Thoracic aorta (tissue), 2 donors: ENCODE results near the gene MYRIP. TPM values are rescaled to one million over a fixed set of nuclear protein-coding genes. Genes with fewer than 3 reads are reported as not detected.

ENCODE experiments used
- ATAC-seq: fragments of 150-250 bp; one replicate; pipeline ENCODE4 v1.8.0; 2017; ENCODE audit warnings: low read depth; ENCODE audit not compliant: insufficient number of reproducible peaks, low FRiP score
- DNase-seq: peaks from one replicate; pipeline ENCODE4 v3.0.0-alpha.2; 2020; ENCODE audit warnings: low spot score
- H3K27ac ChIP-seq, 2 donors: fragments of 200-600 bp; sonication (generic); 1 replicate in 1 of 2; 2 replicates in 1 of 2; pipeline ENCODE4 v1.5.1; 2016; ENCODE audit warnings: mild to moderate bottlenecking in 2 of 2, moderate library complexity in 2 of 2
- H3K27me3 ChIP-seq: fragments of 200-600 bp; sonication (generic); replicated peaks from 2 replicates; pipeline ENCODE4 v1.6.0; 2016; ENCODE audit warnings: mild to moderate bottlenecking; ENCODE audit not compliant: insufficient read depth
- H3K36me3 ChIP-seq: fragments of 200-600 bp; sonication (generic); one replicate; pipeline ENCODE4 v1.5.1; 2016
- H3K4me1 ChIP-seq, 2 donors: fragments of 200-600 bp; sonication (generic); 1 replicate in 1 of 2; 2 replicates in 1 of 2; pipeline versions ENCODE4 v1.5.1 to v1.6.0; 2016; ENCODE audit warnings: low read depth in 2 of 2, mild to moderate bottlenecking in 1 of 2; ENCODE audit not compliant: control insufficient read depth in 1 of 2
- H3K4me3 ChIP-seq: fragments of 200-600 bp; sonication (generic); 2 replicates; pipeline ENCODE4 v1.5.1; 2016; ENCODE audit warnings: mild to moderate bottlenecking
- H3K9me3 ChIP-seq: fragments of 200-600 bp; sonication (generic); 2 replicates; pipeline ENCODE4 v1.5.1; 2016
- total RNA-seq, 2 donors: library from RNA; depleted of rRNA; stranded (reverse); fragments of >200 nt; gene quantifications; one replicate each; pipeline versions ENCODE4 v1.1.0 to v1.2.3, GENCODE V29; 2016
- TF ChIP-seq, protein P1 (sequence below): fragments of 200-600 bp; sonication (generic); IDR thresholded peaks from one replicate; pipeline ENCODE4 v1.5.1; 2019; ENCODE audit warnings: antibody characterized with exemption

MYRIP gene
- total RNA-seq, 2 donors from 2014 or later: 1.5 to 5.1 TPM

DNA sequence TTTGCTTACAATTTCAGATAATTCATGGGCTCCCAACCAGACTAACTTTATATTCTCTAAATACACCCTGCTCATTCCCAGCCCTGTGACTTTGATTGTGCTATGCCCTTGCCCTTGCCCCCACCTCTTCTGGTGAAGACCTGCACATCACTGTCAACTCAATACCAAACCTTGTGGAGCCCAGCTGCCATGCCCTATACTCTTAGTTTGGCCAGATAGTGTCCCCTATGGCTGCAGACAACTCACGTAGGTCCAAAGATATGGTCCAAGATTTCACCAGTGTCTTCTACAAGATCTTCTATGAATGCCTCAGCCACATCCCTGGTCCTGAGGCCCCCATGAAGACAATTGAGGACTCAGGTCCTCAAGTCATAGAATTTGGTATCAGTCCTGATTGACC lies 381.8 kb downstream of the MYRIP start:
- no peak overlapping the region for H3K27ac ChIP-seq
- no peaks in the 10 kb centered on the region for H3K9me3 ChIP-seq
- TF ChIP-seq, protein P1, sequence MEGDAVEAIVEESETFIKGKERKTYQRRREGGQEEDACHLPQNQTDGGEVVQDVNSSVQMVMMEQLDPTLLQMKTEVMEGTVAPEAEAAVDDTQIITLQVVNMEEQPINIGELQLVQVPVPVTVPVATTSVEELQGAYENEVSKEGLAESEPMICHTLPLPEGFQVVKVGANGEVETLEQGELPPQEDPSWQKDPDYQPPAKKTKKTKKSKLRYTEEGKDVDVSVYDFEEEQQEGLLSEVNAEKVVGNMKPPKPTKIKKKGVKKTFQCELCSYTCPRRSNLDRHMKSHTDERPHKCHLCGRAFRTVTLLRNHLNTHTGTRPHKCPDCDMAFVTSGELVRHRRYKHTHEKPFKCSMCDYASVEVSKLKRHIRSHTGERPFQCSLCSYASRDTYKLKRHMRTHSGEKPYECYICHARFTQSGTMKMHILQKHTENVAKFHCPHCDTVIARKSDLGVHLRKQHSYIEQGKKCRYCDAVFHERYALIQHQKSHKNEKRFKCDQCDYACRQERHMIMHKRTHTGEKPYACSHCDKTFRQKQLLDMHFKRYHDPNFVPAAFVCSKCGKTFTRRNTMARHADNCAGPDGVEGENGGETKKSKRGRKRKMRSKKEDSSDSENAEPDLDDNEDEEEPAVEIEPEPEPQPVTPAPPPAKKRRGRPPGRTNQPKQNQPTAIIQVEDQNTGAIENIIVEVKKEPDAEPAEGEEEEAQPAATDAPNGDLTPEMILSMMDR: no peak
- ATAC-seq (no peak), DNase-seq (no peak)
- no peak overlapping the region for H3K4me3 ChIP-seq
- no peaks in the 10 kb centered on the region for H3K27me3 ChIP-seq
- peaks cover 0 to 5% of the 10 kb centered on the region in 2 donors for H3K4me1 ChIP-seq
- no peaks in the 10 kb centered on the region for H3K36me3 ChIP-seq

DNA sequence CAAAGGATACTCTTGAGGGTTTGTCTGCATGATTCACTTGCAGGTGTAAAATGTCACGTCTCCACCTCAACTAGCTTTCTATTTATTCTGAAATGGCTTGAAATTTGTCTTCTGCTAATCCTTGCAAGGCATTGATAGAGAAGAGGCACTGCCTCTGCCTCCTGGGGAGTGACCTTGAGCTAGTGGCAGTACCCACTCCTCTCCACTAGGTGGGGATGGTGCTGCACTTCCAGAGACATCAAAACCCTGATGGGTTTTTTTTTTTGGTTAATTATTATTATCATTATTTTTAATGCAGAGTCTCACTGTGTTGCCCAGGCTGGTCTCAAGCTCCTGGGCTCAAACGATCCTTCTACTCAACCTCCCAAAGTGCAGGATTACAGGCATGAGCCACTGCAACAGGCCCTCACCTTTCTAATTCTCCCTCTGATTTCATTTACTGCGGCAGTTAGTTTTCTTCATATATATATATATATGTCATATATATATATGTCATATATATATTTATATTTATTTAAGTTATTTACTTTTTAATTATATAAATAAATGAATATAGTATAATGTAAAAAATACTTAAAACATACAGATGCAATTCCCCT lies 382.5 kb downstream of the MYRIP start:
- Histone ChIP-seq H3K27me3 (no peaks in the 10 kb centered on the region), H3K9me3 (no peaks in the 10 kb centered on the region), H3K4me3 (no peak overlapping the region), H3K27ac (no peak overlapping the region), H3K4me1 (peaks cover 0 to 5% of the 10 kb centered on the region in 2 donors), H3K36me3 (no peaks in the 10 kb centered on the region)
- no peak for DNase-seq
- TF ChIP-seq, protein P1: peak; percentile 93
- no peak for ATAC-seq

DNA sequence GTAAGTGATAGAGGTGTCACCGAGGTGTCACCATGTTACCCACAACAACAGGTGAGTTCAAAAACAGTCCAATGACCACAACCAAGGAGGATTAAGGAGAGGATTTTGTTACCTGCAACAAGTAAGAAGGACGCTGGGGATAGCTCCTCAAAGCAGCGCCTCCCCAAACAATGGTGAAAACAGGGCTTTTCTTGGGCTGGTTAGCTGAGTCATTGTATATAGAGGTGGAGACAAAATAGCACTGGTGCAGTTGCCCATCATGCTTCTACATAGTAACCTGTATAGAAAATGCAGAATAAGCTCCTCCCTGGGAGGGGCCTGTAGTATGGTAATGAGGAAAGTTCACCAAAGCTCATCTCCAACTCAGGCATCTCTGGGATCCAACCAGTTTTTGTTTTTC lies 383.2 kb downstream of the MYRIP start:
- no peak overlapping the region for H3K27ac ChIP-seq
- H3K9me3 ChIP-seq: no peaks in the 10 kb centered on the region
- peaks cover 0 to 5% of the 10 kb centered on the region in 2 donors for H3K4me1 ChIP-seq
- H3K4me3 ChIP-seq: no peak overlapping the region
- no peaks in the 10 kb centered on the region for H3K27me3 ChIP-seq
- no peak for DNase-seq
- TF ChIP-seq, protein P1: no peak
- no peaks in the 10 kb centered on the region for H3K36me3 ChIP-seq
- ATAC-seq: no peak

DNA sequence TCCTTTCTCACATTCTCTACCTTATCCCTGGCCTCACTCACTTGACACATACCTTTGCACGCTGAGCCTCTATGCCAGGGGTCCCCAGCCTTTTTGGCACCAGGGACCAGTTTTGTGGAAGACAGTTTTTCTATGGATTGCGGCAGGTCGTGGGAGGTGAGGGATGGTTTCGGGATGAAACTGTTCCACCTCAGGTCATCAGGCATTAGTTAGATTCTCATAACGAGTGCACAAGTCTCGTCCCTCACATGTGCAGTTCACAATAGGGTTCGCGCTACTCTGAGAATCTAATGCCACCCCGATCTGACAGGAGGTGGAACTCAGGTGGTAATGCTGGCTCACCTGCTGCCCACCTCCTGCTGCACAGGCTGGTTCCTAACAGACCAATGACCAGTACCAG lies 387.6 kb downstream of the MYRIP start:
- Histone ChIP-seq H3K9me3 (no peaks in the 10 kb centered on the region), H3K27me3 (no peaks in the 10 kb centered on the region), H3K4me1 (no peaks in the 10 kb centered on the region), H3K36me3 (no peaks in the 10 kb centered on the region), H3K4me3 (no peak overlapping the region), H3K27ac (no peak overlapping the region)
- ATAC-seq (no peak), DNase-seq (no peak)
- TF ChIP-seq, protein P1: no peak

DNA sequence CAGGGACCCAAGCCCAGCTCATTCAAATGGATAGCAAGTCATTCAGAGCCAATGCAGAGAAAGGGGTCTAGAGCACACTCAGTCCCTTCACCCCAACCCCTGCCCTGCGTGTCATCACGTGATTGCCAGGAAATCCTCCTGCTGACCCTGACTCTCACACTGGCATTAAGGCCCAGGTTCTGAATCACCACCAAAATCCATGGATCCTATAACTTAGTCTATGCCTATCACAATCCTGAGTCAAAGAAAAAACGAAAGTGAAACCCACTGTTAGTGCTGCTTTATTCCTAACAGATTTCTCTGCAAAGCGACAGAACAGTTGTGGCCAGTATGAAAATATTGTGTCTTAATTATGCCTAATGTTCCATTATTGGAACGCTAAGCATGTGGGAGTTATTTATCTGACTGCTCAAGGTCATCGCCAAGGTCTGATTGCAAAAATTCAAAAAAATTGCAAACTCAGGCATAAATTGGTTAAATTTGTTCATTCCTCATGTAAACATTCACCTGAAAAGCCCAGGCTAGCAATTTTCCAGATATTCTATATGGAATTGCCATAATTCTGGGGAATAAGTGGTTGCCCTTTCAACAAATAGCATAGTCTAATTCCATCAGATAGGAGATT lies 391.4 kb downstream of the MYRIP start:
- ATAC-seq (no peak), DNase-seq (no peak)
- no peaks in the 10 kb centered on the region for H3K36me3 ChIP-seq
- no peaks in the 10 kb centered on the region for H3K9me3 ChIP-seq
- H3K4me3 ChIP-seq: no peak overlapping the region
- TF ChIP-seq, protein P1: no peak
- H3K27me3 ChIP-seq: no peaks in the 10 kb centered on the region
- H3K27ac ChIP-seq: no peak overlapping the region
- H3K4me1 ChIP-seq: no peaks in the 10 kb centered on the region
